Calu3 (cell line): ENCODE measurements around the gene SLC24A3. TPM values are rescaled to one million over a fixed set of nuclear protein-coding genes. Genes with fewer than 3 reads are reported as not detected.

Source experiments
- BruUV-seq: library from RNA; stranded (reverse); fragments of 400-500 nt; replicated peaks from 2 replicates; lab custom pipeline; 2021; lab: Mats Ljungman, UMichigan
- CTCF ChIA-PET: fragments of 300-600 bp; sonication (Branson Sonifier 250); formaldehyde crosslinking; loops from one replicate; lab custom pipeline; 2022; ENCODE audit warnings: antibody characterized with exemption; lab: Charles Lee
- DNase-seq: peaks from one replicate; pipeline ENCODE4 v3.0.0; 2022
- H3K27ac Mint-ChIP-seq: one replicate; pipeline ENCODE4 v1.8.0; 2022; ENCODE audit warnings: mixed read lengths; ENCODE audit not compliant: unreplicated experiment
- H3K27me3 Mint-ChIP-seq: one replicate; pipeline ENCODE4 v1.8.0; 2022; ENCODE audit warnings: mixed read lengths; ENCODE audit not compliant: unreplicated experiment
- H3K36me3 Mint-ChIP-seq: one replicate; pipeline ENCODE4 v1.8.0; 2022; ENCODE audit warnings: mild to moderate bottlenecking, moderate library complexity, mixed read lengths; ENCODE audit not compliant: insufficient read depth, unreplicated experiment
- H3K4me1 Mint-ChIP-seq: one replicate; pipeline ENCODE4 v1.8.0; 2022; ENCODE audit warnings: mild to moderate bottlenecking, low read depth, mixed read lengths; ENCODE audit not compliant: unreplicated experiment
- H3K4me3 Mint-ChIP-seq: one replicate; pipeline ENCODE4 v1.8.0; 2022; ENCODE audit warnings: mild to moderate bottlenecking, low read depth, moderate library complexity, mixed read lengths; ENCODE audit not compliant: unreplicated experiment
- H3K9me3 Mint-ChIP-seq: one replicate; pipeline ENCODE4 v1.8.0; 2022; ENCODE audit warnings: low read depth, mixed read lengths; ENCODE audit not compliant: unreplicated experiment
- intact Hi-C: fragments of 100-400 bp; cut with micrococcal nuclease; formaldehyde crosslinking; loops from one replicate; pipeline ENCODE4 v1.10.0; 2022; ENCODE audit not compliant: unreplicated experiment
- total RNA-seq: library from RNA; stranded (reverse); gene quantifications from 2 replicates; pipeline ENCODE4 v1.2.3, GENCODE V29; 2022
- TF ChIP-seq, protein P1 (sequence below): fragments of 200-600 bp; IDR thresholded peaks from one replicate; pipeline ENCODE4 v1.8.0; 2022; ENCODE audit warnings: antibody characterized with exemption; ENCODE audit not compliant: unreplicated experiment

Gene SLC24A3
- total RNA-seq, 1 experiment from 2014 or later, result not detected

DNA sequence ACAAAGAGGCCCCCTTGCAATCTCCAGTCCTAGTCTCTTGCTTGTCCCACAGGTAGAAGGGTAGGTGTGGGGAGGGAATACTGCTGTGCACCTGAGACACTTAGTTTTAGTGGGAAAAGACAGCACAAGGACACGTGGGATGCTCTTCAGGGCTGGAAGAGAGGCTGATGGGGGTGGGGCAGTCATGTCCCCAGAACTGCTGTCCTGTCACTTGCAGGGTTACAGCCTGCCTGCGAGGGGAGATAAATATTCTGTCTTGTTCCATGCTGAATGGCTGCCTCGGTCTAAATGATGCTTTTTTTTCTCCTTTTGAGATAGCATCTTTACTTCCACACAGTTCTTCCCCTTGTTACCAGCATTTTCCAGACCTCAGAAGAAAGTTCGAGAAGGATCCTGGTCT, 106.2 kb downstream of the SLC24A3 start:
- intact Hi-C loops, result no loop called here
- peaks cover 3% of the 10 kb centered on the region for H3K9me3 Mint-ChIP-seq
- CTCF ChIA-PET, result no interaction called here
- H3K36me3 Mint-ChIP-seq, result no peaks in the 10 kb centered on the region
- TF ChIP-seq, protein P1, sequence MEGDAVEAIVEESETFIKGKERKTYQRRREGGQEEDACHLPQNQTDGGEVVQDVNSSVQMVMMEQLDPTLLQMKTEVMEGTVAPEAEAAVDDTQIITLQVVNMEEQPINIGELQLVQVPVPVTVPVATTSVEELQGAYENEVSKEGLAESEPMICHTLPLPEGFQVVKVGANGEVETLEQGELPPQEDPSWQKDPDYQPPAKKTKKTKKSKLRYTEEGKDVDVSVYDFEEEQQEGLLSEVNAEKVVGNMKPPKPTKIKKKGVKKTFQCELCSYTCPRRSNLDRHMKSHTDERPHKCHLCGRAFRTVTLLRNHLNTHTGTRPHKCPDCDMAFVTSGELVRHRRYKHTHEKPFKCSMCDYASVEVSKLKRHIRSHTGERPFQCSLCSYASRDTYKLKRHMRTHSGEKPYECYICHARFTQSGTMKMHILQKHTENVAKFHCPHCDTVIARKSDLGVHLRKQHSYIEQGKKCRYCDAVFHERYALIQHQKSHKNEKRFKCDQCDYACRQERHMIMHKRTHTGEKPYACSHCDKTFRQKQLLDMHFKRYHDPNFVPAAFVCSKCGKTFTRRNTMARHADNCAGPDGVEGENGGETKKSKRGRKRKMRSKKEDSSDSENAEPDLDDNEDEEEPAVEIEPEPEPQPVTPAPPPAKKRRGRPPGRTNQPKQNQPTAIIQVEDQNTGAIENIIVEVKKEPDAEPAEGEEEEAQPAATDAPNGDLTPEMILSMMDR, result no peak
- H3K4me1 Mint-ChIP-seq, result no peaks in the 10 kb centered on the region
- H3K27me3 Mint-ChIP-seq, result no peaks in the 10 kb centered on the region
- BruUV-seq, result no TSS peak
- no peak for DNase-seq
- H3K27ac Mint-ChIP-seq, result no peak overlapping the region
- H3K4me3 Mint-ChIP-seq, result no peak overlapping the region

DNA sequence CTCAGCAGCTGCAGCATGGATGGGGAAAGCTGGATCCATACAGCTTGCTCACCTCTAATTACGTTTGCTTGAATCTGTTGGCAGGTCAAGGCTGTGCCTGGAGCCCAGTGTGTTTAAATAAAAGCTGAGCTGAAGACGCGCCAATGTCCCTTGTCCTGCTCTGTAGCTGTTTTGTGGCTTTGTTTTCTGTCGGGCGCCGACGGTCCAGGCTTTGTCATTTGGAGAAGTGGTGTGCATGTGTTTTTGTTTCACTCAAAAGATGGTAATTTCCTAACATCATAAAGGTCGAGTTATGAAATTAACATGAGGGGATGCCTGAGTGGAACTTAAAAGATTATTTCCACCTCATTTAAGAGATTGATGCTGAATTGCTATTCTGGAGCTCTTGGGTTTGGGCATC, 107.6 kb downstream of the SLC24A3 start:
- Mint-ChIP-seq H3K36me3 (no peaks in the 10 kb centered on the region), H3K4me1 (no peaks in the 10 kb centered on the region), H3K4me3 (no peak overlapping the region), H3K9me3 (peaks cover 3% of the 10 kb centered on the region), H3K27me3 (no peaks in the 10 kb centered on the region), H3K27ac (no peak overlapping the region)
- intact Hi-C loops, result no loop called here
- CTCF ChIA-PET, result no interaction called here
- no TSS peak for BruUV-seq
- TF ChIP-seq, protein P1, result no peak
- no peak for DNase-seq

DNA sequence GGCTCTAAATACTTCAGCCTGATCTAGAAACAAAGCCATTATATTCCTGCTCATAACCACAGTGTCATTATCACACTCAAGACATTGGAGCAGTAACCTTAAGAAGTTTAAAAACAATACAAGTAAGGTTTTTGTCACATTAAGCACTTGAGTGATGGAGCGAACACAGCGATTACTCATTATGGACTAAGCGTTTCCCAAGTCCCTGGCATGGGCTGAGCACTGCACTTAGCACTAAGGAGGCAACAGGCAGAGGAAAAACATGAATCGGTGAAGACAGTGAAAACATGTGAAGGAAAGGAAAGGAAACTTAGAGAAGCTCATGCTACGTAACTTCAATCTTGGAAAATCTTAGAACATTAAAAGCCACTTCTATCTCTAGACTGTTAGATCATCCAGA, 108.7 kb downstream of the SLC24A3 start:
- Mint-ChIP-seq H3K27me3 (no peaks in the 10 kb centered on the region), H3K4me1 (no peaks in the 10 kb centered on the region), H3K9me3 (peaks cover 3% of the 10 kb centered on the region), H3K36me3 (no peaks in the 10 kb centered on the region), H3K27ac (no peak overlapping the region), H3K4me3 (no peak overlapping the region)
- BruUV-seq, result no TSS peak
- CTCF ChIA-PET, result no interaction called here
- no peak for DNase-seq
- intact Hi-C loops, result no loop called here
- TF ChIP-seq, protein P1, result no peak

DNA sequence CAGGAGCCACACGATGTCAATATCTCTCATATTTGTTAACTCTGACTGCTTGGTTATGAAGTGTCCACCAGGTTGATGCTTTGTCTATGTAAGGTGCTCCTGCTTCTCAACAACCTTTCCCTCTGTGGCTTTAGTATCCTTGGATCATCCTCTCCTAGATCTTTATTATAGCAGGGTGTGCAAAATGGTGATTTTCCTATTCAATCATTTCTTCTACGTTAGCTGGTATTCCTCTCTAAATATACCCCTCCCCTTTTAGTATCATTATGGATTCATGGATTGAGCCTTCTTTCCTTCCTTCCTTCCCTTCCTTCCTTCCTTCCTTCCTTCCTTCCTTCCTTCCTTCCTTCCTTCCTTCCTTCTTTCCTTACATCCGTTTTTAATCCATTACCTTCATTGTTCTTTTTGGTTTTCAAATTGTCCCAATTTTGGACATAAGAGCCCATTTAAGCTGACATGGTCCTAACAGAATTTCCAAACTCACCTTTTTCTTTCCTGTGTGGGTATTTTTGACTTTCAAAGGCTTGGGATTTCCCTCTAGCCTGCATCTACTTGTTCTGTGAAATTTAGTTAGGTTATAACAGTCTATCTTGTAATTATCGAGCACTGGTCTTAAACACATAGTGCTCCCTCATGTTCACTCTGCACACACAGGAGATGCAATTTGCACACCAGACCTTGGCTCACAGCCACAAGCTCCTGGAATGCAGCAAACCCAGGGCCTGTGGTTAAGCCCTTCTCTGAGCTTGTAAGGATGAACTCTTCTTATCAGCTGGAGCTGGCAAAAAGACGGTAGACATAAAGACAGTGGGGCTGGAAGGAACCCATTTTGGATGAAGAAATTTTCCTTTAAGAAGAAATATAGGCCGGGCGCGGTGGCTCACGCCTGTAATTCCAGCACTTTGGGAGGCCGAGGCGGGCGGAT, 109.9 kb downstream of the SLC24A3 start:
- no peak for DNase-seq
- TF ChIP-seq, protein P1, result no peak
- Mint-ChIP-seq H3K27ac (no peak overlapping the region), H3K36me3 (no peaks in the 10 kb centered on the region), H3K27me3 (no peaks in the 10 kb centered on the region), H3K4me1 (no peaks in the 10 kb centered on the region), H3K4me3 (no peak overlapping the region), H3K9me3 (peaks cover 3% of the 10 kb centered on the region)
- CTCF ChIA-PET, result no interaction called here
- no TSS peak for BruUV-seq
- intact Hi-C loops, result no loop called here
